K562 (cell line): ENCODE measurements around the gene SNX1. TPM values are rescaled to one million over a fixed set of nuclear protein-coding genes. Genes with fewer than 3 reads are reported as not detected.
A peak's percentile ranks its signal among the peaks of the same experiment; 100 is the strongest.

ENCODE experiments used
- HCFC1 ChIP-seq: IDR thresholded peaks from 2 replicates; pipeline ENCODE4 v1.6.1; 2012; ENCODE audit warnings: low read depth, low read length, improper control_type of control experiment
- HDGF ChIP-seq: fragments of 450-650 bp; IDR thresholded peaks from 2 replicates; pipeline ENCODE4 v1.6.1; 2016
- KLF10 ChIP-seq: fragments of 250-450 bp; sonication (Bioruptor Pico); IDR thresholded peaks from 2 replicates; pipeline ENCODE4 v1.6.1; 2021; ENCODE audit warnings: matching md5 sums
- KLF13 ChIP-seq: fragments of 450-650 bp; IDR thresholded peaks from 2 replicates; pipeline ENCODE4 v1.6.1; 2016; ENCODE audit warnings: missing genetic modification characterization, low read depth, mild to moderate bottlenecking, missing compliant biosample characterization, moderate library complexity, borderline replicate concordance
- MAFF ChIP-seq: IDR thresholded peaks from 2 replicates; pipeline ENCODE4 v1.6.1; 2012; ENCODE audit warnings: low read length, improper control_type of control experiment
- MLLT1 ChIP-seq, 2 experiments: fragments of 450-650 bp; IDR thresholded peaks; 2 replicates each; pipeline ENCODE4 v1.6.1; 2016
- NCOA6 ChIP-seq: fragments of 450-650 bp; IDR thresholded peaks from 2 replicates; pipeline ENCODE4 v1.6.1; 2017; ENCODE audit warnings: mild to moderate bottlenecking
- NFYB ChIP-seq: IDR thresholded peaks from 2 replicates; pipeline ENCODE4 v1.6.1; 2011; ENCODE audit warnings: mild to moderate bottlenecking, moderate library complexity; ENCODE audit not compliant: insufficient read length; ENCODE audit errors: extremely low read depth
- PRMT5 ChIP-seq: sonication (generic); formaldehyde crosslinking; IDR thresholded peaks from 2 replicates; pipeline ENCODE4 v1.5.0; 2020; ENCODE audit warnings: missing genetic modification reagents
- RAD21 ChIP-seq, 2 experiments: fragments of 250-450 bp in 1 of 2; fragments of 450-650 bp in 1 of 2; sonication (Bioruptor Pico) in 1 of 2; formaldehyde crosslinking in 1 of 2; IDR thresholded peaks in 1 of 2; conservative IDR thresholded peaks in 1 of 2; 2 replicates each; pipeline versions ENCODE4 v1.4.0 to v1.8.0; 2020 to 2022; ENCODE audit warnings: mild to moderate bottlenecking in 2 of 2, moderate library complexity in 1 of 2
- SMAD2 ChIP-seq: fragments of 150-350 bp; IDR thresholded peaks from 2 replicates; pipeline ENCODE4 v1.6.1; 2014; ENCODE audit warnings: low read depth, mild to moderate bottlenecking, low read length
- SPI1 ChIP-seq: IDR thresholded peaks from 2 replicates; pipeline ENCODE4 v1.6.1; 2011; ENCODE audit warnings: low read depth, low read length, control low read depth, borderline replicate concordance
- SRSF1 ChIP-seq: fragments of 200-400 bp; formaldehyde crosslinking; IDR thresholded peaks from 2 replicates; pipeline ENCODE4 v1.6.1; 2017; ENCODE audit warnings: mild to moderate bottlenecking, low read depth, low read length, moderate library complexity
- TRIM28 ChIP-seq: fragments of 450-650 bp; IDR thresholded peaks from 2 replicates; pipeline ENCODE4 v1.6.1; 2017
- ZNF3 ChIP-seq: fragments of 250-450 bp; sonication (Bioruptor Pico); IDR thresholded peaks from 2 replicates; pipeline ENCODE4 v1.5.0; 2021; ENCODE audit warnings: mild to moderate bottlenecking, moderate library complexity
- ZNF77 ChIP-seq: fragments of 250-450 bp; sonication (Bioruptor Pico); IDR thresholded peaks from 2 replicates; pipeline ENCODE4 v1.5.0; 2020
- polyA plus RNA-seq, 8 experiments: library from polyadenylated mRNA; depleted of rRNA in 4 of 8; stranded (reverse) in 5 of 8; unstranded in 3 of 8; fragments of >200 nt; fragmentation: Nextera tagmentation in 2 of 8; fragmentation: Illumina TruSeq in 1 of 8; extraction: Ambion mirVana in 2 of 8; extraction: Trizol in 1 of 8; gene quantifications; 2 replicates each; pipeline versions ENCODE4 v1.2.1 to v1.2.3, GENCODE V29; 2011 to 2014; ENCODE audit warnings: inconsistent platforms in 1 of 8, missing spikeins in 1 of 8
- total RNA-seq, 7 experiments: library from RNA; depleted of rRNA in 6 of 7; stranded (reverse); fragments of >200 nt in 6 of 7; fragmentation: Illumina TruSeq in 2 of 7; extraction: Trizol in 2 of 7; gene quantifications; 2 replicates each; pipeline versions ENCODE4 v1.2.1 to v1.2.3, GENCODE V29; 2011 to 2021; ENCODE audit warnings: low replicate concordance in 1 of 7
- TF ChIP-seq, protein P1 (sequence below): sonication (generic); formaldehyde crosslinking; IDR thresholded peaks from 2 replicates; pipeline ENCODE4 v1.8.0; 2023; ENCODE audit warnings: missing genetic modification reagents, mild to moderate bottlenecking, borderline replicate concordance
- TF ChIP-seq, protein P2 (sequence below), 3 experiments: fragments of 200-800 bp in 1 of 3; sonication (Bioruptor generic) in 1 of 3; sonication (generic) in 1 of 3; formaldehyde crosslinking in 1 of 3; IDR thresholded peaks; 2 replicates each; pipeline versions ENCODE4 v1.6.1 to v1.8.0; 2016 to 2022; ENCODE audit warnings: mild to moderate bottlenecking in 2 of 3, missing compliant biosample characterization in 2 of 3, missing genetic modification characterization in 2 of 3, missing genetic modification reagents in 1 of 3
- TF ChIP-seq, protein P3 (sequence below): sonication (generic); formaldehyde crosslinking; IDR thresholded peaks from 2 replicates; pipeline ENCODE4 v1.9.0; 2022; ENCODE audit warnings: mild to moderate bottlenecking, missing genetic modification reagents

Gene SNX1
- total and polyA plus RNA-seq, 9 of the 15 experiments (the other 6 are each of a cell fraction or from before 2014, with no cell fraction given) = 11.0 to 105 (median 59.9) TPM

DNA sequence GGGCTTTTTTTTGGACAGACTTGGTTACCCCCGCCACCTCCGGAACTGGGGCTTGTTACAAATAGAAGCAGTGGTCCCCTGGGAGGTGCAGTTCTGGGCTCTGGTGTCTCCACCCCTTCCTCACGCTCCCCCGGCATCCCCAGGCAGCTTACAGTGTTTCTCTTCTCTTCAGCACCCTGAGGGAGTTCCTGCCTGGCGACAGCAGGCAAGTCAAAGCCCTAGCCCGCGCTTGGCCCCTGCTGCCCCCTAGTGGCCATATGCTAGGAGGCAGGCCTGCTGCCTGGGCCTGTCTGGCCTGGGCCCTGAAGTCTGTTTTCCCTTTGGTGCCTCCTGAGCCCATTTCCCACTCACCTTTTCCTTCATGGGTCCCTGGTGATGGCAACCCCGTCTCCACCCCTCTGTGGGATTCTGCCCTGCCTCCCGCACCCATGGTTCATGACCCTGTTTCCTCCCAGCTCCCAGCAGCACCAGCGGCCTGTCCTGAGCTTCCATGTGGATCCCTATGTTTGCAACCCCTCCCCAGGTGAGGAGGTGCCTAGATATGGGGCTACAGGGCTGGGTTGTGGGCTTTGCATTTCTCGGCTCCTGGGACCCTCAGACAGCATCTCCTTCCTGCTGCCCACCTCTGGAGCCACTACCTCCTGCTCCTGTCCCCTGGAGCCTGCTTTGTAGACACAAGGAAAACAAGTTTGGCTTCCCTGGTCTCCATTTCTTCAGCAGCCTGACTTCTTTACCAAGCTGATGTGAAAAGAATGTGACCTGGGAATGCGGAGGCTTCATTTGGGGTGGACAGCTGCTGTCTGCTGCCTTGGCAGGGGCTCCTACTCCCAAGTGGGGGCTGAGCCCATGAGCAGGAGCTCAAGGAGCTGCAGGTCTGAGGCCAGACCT lies 57.9 kb downstream of the SNX1 start (continued):
- TF ChIP-seq, protein P1, sequence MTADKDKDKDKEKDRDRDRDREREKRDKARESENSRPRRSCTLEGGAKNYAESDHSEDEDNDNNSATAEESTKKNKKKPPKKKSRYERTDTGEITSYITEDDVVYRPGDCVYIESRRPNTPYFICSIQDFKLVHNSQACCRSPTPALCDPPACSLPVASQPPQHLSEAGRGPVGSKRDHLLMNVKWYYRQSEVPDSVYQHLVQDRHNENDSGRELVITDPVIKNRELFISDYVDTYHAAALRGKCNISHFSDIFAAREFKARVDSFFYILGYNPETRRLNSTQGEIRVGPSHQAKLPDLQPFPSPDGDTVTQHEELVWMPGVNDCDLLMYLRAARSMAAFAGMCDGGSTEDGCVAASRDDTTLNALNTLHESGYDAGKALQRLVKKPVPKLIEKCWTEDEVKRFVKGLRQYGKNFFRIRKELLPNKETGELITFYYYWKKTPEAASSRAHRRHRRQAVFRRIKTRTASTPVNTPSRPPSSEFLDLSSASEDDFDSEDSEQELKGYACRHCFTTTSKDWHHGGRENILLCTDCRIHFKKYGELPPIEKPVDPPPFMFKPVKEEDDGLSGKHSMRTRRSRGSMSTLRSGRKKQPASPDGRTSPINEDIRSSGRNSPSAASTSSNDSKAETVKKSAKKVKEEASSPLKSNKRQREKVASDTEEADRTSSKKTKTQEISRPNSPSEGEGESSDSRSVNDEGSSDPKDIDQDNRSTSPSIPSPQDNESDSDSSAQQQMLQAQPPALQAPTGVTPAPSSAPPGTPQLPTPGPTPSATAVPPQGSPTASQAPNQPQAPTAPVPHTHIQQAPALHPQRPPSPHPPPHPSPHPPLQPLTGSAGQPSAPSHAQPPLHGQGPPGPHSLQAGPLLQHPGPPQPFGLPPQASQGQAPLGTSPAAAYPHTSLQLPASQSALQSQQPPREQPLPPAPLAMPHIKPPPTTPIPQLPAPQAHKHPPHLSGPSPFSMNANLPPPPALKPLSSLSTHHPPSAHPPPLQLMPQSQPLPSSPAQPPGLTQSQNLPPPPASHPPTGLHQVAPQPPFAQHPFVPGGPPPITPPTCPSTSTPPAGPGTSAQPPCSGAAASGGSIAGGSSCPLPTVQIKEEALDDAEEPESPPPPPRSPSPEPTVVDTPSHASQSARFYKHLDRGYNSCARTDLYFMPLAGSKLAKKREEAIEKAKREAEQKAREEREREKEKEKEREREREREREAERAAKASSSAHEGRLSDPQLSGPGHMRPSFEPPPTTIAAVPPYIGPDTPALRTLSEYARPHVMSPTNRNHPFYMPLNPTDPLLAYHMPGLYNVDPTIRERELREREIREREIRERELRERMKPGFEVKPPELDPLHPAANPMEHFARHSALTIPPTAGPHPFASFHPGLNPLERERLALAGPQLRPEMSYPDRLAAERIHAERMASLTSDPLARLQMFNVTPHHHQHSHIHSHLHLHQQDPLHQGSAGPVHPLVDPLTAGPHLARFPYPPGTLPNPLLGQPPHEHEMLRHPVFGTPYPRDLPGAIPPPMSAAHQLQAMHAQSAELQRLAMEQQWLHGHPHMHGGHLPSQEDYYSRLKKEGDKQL (CRISPR knock-in tag) = no peak
- no peak for TF ChIP-seq ZNF3 (CRISPR knock-in tag)
- TF ChIP-seq KLF13 (tag) = no peak
- no peak for TF ChIP-seq TRIM28
- no peak for TF ChIP-seq KLF10
- no peak for TF ChIP-seq PRMT5 (CRISPR knock-in tag)
- TF ChIP-seq SPI1 = 0 out of 2 replicates have a peak, but pooled peaks have one; percentile 17
- TF ChIP-seq SRSF1 = no peak
- no peak for TF ChIP-seq ZNF77 (CRISPR knock-in tag)
- TF ChIP-seq HCFC1 = 0 out of 2 replicates have a peak, but pooled peaks have one; percentile 39
- no peak for TF ChIP-seq SMAD2
- TF ChIP-seq, protein P2, sequence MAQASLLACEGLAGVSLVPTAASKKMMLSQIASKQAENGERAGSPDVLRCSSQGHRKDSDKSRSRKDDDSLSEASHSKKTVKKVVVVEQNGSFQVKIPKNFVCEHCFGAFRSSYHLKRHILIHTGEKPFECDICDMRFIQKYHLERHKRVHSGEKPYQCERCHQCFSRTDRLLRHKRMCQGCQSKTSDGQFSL (CRISPR knock-in tag; IDR thresholded peaks at IDR 0.05) = no peak
- TF ChIP-seq, protein P2 (tag; IDR thresholded peaks at IDR 0.05) = no peak
- no peak for TF ChIP-seq MAFF
- no peak for TF ChIP-seq NFYB
- no peak for TF ChIP-seq NCOA6
- TF ChIP-seq, protein P3, sequence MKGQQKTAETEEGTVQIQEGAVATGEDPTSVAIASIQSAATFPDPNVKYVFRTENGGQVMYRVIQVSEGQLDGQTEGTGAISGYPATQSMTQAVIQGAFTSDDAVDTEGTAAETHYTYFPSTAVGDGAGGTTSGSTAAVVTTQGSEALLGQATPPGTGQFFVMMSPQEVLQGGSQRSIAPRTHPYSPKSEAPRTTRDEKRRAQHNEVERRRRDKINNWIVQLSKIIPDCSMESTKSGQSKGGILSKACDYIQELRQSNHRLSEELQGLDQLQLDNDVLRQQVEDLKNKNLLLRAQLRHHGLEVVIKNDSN (CRISPR knock-in tag) = no peak
- TF ChIP-seq RAD21 (CRISPR knock-in tag; conservative IDR thresholded peaks at IDR 0.05 in 1 of 2, IDR thresholded peaks at IDR 0.05 in 1 of 2) = peak; percentile 67 to 90
- TF ChIP-seq MLLT1 (IDR thresholded peaks at IDR 0.05) = no peak
- TF ChIP-seq HDGF = peak; percentile 87
